Stimulated activated CD8-positive, alpha-beta memory T cell treated with anti-CD3 and anti-CD28 coated beads, Interleukin-12 subunit alpha, Interleukin-12 subunit beta, amount 100 ng/mL, for 24 hours (primary cell): ENCODE data around the gene HOXA5.

Source experiments
- DNase-seq: peaks from one replicate; pipeline ENCODE4 v3.0.0-alpha.2; 2020; ENCODE audit errors: extremely low read depth

Gene HOXA5

DNA sequence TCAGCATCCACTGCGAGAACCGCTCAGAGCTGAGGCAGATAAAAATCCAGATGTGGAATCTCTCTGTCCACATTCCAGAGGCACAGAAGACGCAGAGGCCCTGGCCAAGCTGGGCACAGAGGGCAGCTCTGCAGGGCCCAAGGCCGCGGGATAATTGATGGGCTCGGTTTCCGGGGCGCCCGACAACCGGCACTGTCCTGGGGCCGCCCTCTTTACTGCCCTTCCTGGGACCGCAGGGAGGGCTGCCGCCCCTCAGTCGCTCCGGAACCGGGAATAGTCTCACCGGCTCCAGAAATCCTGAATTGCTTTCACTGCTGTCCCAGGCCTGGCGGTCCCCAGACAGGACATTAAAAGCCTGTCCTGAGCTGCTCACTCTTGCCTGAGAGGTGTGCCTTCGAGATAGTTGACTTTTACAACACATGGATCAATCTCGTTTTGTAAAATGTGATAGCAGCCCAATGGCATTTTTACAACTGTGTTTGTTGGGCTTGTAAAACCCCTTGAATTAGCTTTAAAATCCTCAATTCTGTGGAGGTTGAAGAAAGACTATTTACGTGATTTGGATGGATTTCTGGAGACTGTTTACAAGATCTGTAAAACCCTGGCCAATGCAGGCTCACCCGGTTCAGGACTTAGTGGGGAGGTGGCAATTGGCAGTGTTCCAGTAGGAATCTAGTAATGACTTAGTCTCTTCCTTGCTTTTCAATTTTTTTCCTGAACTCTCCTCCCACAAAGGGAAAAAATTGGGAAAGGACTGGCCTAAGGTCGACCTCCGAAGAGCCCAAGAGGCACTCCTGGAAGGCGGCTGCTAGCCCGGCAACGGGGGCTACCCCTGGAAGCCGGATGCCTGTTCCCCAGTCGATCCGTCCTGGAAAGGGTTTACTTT lies 5.5 kb upstream of the HOXA5 start:
- DNase-seq, result no peak

DNA sequence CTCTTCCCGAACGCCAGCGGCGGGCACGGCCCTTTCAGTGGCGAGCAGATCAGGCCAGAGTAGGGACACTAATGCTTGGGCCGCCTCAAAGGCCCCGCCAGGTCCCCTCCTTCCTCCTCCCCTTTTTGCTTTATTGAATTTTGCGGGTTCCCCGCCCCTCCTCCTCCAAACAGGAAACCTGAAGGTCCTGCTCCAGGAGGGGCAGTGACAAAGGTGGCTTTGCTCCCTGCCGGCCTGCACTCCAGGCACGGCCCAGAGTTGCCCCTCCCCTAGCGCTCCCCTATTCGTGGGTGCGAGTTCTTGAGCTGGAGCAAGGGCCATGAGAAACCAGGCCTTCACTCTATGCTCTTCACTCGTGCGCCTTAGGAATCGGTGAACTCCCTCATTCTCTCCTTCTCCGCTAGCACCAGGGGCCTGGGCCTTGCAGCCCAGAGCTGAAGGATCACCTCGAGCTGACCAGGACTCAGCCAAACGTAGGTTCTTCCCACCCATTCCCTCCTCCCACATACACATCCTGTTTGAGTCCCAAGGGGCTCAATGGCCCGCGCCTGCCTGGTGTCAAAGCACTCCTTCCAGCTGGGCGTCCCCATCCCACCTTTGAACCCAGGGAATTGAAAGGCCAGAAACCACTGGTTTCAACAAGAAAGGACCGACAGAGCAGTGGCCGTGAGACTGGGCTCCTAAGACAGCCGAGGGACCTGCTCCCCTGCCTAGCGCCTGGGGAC lies 4.7 kb upstream of the HOXA5 start:
- no peak for DNase-seq

DNA sequence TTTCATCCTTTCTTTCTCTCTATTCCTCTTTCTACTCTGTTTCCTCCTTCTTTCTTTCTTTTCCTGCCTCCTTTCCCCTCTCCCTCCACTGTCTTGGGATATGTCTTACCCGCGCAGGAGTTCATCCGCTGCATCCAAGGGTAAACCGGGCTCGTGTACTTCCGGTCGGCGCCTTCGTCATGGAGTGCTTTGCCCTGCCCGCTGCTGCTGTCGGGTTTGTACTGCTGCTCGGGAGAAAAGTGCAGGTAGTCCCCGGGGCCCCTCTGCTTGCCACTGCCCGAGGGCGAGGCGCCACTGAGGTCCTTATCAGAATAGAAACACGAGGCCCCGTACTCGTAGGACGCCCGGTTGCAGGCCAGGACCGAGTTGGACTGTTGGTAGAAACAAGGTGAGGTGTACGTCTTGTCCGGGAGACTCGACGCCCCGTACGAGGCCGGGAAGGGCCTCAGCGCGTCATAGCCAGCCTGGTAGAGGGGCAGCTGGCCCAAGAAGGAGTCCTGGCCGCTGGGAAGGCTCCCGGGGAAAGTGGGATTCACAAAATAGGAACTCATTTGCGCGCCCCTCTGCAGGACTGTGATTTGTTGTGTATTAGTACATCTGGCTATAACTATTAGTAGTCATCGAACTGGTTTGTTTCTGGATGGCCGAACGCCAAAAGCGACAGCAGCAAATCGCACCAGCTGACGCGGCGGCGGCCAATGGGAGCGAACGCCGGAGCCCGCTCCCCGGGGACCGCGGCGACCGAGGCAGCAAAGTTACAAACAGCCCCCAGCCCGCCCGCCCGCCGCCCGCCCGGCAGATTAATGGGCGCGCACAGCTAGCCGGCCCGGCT lies 3.9 kb upstream of the HOXA5 start, which contains the start of gene HOXA6:
HOXA6 (minus strand) TSS at position 576 of the 832 bp plus-strand sequence; CDS start at position 551, 25 bp downstream.
- DNase-seq, result no peak

DNA sequence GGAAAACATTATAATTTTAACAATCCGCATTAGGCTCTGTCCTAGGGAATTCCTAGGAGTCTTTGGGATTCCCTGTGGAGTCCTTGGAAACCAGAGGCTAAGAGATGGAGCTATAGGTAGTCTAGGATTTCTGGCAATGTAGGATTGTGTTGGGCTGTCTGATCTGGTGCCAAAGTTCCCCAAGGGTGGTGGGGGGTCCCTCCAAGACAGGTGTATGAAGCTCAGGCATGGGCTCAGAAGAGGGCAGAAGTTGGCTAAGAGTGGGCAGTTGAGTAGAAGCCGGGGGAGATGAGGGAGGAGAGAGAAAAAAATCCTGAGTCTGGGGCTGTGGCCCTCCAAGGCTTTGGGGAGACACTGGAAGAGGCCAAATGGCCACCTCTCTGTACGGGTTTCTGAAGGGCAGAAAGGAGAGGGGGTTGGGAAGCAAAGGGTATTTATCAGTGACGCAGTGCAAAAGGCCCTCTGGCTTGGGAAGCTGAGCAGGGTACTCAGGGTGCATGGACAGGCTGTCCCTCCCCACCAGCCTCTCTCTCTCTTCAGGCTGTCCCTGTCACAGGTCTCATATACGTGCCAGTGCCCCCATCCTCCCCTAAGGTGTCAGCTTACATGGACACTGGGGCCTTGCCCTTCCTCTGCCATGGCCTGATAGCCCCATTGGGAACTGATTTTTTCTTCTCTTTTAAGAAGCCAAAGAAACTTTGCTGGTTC lies 3.2 kb upstream of the HOXA5 start:
- no peak for DNase-seq

DNA sequence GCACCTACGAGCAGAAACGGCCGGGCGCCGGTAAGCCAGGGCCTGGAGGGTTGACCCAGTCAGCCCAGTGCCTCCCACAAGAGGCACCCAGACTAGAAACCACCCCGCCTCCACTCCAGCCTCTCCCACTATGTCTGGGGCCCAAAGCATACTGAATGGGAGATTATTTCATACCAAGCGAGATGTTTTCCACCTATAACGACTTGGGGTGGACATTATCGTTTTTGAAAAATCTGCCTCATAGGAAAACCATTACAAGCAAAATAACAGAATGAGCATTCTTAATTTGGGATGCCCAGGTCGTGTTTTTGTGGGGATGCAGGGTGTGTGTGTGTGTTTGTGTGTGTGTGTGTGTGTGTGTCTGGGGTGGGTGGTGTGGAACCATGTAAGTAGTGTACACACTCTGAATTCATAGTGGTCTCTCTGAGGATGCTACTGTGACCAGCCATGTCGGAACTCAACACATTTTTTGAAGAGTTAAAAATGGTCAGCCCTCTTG lies 2.5 kb upstream of the HOXA5 start:
- DNase-seq, result no peak

DNA sequence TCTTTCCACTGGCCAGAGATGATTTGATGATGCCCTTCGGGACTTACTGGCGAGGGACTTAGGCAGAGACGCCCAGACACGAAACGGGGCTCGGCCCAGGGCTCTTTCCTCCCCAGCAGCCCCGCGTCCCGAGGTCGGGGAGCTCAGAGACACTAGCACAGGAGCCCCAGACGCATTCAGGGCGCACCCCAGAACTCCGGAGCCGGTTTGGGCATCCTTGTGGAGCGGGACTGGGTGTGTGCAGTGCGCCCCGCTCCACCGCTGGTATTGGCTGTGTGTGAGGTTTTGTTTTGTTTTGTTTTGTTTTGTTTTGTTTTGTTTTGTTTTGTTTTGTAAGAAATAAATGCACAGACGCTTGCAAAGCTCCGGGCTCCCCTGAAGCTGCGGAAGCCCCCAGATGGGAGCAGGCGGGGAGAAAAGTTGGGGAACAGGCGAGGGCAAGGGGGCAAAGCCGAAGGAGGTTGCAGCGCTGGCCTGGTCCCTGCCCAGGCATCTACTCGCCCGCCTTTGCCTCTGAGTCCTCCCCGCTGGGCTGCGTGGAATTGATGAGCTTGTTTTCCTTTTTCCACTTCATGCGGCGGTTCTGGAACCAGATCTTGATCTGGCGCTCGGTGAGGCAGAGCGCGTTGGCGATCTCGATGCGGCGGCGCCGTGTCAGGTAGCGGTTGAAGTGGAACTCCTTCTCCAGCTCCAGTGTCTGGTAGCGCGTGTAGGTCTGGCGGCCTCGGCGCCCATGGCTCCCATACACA lies 1.9 kb upstream of the HOXA5 start:
- no peak for DNase-seq

DNA sequence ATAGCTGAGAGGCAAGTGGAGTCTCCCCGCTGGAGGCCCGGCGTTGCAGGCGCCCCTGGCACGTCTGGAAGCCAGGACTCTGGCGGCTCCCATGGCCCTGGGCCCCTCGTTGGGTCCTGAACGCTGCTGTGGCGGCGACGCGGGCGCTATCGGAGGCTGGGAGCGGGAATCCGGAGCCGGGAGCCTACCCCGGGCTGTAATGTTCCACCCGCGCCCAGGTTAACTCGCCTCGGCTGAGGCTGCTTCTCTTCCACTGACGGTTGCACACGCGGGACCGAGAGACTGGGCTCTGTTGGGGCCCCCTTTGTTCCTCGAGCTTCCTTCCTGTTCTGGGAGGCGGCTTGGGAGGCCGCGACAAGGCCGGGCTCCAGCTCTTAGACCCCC lies 1.3 kb upstream of the HOXA5 start:
- DNase-seq, result no peak

DNA sequence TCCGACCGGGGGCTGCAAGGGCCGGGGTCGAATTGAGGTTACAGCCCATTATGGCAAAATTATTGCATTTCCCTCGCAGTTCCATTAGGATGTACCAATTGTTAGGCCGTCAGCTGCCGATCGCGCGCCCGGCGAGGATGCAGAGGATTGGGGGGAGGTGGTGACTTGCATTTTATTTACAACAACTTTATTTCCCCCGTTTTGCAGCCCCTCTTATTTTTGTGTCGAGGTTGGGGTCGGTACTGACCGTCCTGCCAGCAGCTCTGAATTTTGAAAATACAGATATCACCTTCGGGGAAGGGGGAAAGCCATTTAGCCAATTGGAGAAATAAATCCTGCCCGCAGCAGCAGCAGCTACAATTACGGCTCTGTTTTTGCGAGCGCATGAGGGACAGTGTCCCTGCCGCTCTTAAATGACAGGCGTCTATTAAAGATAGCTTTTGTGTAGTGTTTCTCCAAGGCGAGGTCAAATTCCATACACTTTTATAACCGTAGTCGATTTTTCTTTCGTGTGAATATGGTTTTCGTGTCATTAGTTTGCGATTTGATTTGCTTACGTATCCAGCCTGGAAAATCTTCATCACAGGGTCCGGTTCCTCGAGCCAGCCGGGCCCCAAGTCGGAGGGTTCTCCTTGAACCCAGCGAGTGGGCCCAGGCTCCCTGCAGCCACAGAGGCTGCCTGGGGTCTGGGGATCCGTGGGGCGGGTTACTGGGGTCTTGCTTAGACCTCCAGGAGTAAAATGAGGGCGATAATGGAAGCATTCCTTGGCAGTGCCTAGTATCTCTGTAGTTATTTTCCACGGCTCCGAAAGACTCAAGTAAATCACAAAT lies 684 bp upstream of the HOXA5 start:
- no peak for DNase-seq

DNA sequence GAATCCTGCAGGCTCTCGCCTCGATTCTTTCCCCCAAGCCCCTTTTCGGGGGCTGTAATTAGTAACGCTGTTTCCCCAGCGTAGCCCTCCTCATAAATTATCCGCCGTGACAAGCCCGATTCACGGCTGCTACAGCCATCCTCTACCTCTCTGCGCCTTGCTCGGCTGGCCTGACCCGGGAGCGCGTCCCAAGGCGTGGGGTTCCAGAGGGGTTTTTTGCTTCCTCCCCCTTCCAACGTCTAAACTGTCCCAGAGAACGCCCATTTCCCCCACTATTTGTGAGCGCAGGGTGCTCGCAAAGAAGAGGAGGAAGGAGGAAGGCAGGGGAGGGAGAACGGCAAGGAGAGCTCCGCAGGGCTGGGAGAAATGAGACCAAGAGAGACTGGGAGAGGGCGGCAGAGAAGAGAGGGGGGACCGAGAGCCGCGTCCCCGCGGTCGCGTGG lies 880 bp downstream of the HOXA5 start:
- no peak for DNase-seq

DNA sequence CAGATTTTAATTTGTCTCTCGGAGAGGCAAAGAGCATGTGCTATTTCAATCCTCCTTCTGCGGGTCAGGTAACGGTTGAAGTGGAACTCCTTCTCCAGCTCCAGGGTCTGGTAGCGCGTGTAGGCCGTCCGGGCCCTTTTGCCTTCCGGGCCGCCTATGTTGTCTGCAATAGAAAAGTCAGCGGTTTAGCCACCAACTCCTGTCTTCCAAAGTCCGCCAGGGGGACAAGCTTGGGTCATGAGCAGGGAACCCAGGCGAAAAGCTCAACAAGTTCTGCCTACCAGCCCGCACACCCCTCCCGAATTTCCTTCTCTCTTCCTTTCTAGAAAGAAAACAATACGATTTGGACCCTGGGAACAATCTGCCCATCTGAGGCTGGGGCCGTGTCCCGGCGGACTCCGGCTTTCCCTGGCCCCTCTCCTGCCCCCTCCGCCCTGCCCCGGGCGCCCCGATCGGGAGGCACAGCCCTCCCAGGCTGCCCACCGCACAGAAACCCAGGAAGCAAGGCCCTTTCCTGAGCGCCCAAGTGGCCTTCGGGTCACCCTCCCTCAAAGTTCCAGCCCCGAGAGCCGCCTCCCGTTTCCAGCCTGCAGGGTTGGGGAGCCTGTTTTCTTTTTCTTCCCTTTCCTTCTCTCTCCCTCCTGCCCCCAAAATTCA lies 1.4 kb downstream of the HOXA5 start:
- DNase-seq, result no peak

DNA sequence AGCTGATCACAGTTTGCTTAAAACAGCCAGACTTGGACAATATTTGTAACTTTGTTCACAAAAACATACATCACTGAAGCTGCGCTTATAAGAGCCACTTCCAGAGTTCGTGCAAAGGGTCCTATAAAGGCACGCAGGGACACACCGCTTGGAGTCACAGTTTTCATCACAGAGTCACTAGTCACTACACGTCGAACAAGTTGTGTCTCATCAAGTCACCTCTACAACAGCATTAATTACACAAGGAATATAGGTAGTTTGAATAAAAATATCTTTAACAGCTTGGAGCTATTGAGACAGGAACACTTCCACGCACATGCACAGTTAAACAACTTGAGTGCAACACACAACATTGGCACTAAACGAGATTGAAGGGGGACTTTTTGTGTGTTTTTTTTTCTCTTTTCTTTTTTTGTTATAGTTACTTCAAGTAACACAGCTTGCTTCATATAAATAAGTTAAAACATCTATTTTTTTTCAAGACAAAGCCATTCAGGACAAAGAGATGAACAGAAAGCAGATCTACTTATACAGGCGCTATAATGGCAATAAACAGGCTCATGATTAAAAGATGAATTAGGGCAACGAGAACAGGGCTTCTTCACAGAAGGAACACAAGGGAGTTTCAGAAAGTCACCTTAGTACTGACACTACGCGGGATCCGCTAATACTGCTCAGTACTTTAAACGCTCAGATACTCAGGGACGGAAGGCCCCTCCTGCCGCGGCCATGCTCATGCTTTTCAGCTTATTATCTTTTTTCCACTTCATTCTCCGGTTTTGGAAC lies 2.2 kb downstream of the HOXA5 start:
- DNase-seq, result no peak

DNA sequence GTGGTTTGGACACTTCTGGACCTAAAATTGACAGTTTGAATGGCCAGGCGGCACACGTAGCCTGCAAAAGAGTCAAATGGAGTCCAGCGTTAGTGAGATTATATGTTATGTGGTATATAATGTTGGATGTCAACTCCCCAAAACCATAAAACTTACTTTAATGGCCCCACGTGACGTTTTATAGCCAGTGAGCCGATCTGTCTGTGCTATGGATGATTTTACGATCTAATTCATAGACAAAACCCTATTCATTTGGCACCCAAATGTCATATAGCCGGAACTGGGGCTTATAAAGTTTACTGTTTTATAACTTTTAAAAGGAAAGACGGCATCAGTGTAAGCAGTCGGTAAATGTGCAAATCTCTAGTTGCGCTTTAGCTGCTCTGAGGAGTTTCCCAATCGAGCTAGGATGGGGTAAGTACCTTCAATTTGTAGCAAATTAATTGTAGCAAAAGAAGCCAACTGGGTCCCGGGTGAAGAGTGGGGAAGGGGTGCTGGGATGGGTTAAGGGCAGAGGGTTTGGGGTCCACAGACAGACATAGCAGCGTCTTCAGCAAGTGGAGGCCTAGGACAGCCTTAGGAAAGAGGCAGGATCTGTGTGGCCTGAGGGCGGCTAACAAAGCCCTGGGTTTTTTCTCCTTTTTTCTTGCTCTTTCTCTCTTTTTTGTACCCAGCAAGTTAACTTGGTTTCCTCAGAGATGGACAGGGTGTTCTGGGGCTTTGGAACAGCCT lies 3.2 kb downstream of the HOXA5 start:
- no peak for DNase-seq

DNA sequence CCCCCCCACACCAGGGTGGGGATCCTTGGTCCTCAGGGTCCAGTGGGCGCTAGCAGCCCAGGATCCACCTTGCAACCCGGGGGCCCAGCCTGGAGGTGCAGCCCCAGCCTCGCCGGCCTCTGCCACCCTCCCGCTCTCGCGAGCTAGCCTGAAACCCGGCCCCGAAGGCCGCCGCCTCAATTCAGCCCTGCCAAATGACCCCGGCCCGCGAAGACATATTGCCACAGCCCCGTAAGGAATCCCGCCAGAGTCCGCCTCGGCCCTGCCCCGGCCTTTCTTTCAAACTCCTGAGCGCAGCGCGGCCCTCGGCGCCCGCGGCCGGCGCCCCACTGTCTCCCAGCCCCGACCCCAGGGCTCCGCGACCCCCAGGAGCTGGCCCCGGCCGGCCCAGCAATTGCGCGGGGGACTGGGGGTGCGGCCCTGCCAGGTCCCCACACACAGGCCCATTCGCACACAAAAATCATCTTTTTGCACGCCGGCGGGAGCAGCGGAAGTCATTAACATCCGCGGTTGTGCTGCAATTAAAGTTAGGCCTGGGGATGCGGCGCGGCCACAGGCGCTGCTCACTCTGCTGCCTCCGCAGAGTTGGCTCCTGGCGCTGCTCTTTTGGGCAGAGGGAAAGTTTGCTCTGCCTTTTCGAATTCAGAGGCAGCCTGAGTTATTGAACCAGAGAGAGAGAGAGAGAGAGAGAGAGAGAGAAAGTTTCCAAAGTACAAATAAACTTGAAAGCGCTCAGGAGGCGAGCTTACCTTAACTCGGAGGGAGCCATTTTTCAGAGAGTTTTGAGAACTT lies 4.0 kb downstream of the HOXA5 start:
- DNase-seq, result no peak

DNA sequence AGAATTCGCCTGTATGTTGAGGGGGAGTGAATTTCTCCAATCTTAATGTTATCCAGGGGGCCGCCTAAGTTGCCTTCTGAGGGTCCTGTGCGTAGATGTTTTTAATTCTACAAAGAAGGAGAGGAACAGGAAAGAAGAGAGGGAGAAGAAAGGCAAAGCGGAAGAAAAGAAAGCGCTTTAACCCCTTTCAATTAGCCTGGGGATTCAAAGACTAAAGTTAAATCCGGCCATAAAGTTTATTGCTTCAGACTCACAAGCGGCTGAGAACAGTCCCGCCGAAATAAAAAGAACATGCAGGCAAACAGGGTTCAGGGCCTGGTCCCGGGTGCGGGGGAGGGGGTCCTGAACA lies 4.5 kb downstream of the HOXA5 start:
- DNase-seq, result no peak

DNA sequence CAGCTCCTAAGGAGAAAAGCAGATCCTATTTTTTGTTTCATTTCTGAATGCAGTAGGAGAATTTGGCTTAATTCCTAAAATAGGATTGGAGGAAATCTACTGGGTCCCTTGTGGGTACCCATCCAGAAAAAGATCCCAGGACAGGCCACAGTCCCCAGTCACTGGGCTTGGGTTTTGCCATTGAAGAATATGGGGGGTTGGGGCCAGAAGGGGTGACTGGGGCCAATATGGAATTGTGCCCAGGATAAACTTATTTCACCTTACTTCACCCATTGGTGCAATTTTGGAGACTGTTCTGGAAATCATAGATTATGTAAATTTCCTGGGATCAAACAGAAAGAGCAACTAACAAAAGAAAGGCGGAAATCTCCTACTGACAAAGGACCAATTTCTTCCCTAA lies 5.0 kb downstream of the HOXA5 start:
- DNase-seq, result no peak

DNA sequence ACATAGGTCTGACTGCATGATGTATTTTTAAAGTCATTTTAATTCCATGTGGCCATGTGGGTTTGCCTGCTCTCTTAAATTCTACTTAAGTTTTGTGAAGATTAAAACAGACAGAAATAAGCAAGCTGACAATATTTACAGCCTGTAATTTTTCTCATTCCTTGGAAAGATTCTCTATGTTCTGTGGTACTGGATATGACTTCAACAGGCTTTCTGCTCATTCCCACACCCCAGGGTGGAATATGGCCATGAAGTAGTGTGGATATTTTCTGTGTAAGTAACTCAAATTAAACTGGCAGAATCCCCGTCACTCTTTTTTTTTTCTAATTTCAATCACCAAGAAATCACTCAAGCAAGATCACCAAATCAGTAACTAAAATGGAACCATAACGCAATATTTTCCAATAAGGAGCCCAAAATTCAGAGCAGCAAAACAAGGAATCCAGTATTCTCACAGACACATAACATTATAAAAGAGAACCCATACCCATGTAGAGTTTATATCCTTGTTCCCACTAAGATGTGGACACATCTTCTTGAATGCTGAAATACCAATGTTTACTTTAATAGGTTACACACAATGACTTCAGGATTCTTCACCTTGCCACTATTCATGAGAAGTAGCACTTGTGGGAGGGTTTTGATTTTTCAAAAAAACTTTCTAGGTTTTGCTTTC lies 5.7 kb downstream of the HOXA5 start:
- DNase-seq, result no peak
